H1 (cell line): ENCODE data around the gene KLHL14. TPM values are rescaled to one million over a fixed set of nuclear protein-coding genes. Genes with fewer than 3 reads are reported as not detected.

Source experiments
- CTCF ChIA-PET: fragments of 300-600 bp; sonication (Branson Sonifier 250); formaldehyde crosslinking; loops from one replicate; lab custom pipeline; 2021; ENCODE audit not compliant: partially characterized antibody; lab: Charles Lee
- POLR2A ChIA-PET: fragments of 300-600 bp; sonication (Branson Sonifier 250); formaldehyde crosslinking; loops from one replicate; lab custom pipeline; 2021; ENCODE audit warnings: inconsistent platforms; ENCODE audit not compliant: partially characterized antibody; lab: Charles Lee
- DNase-seq, 2 experiments: peaks; one replicate each; pipeline versions ENCODE4 v3.0.0 to v3.0.0-alpha.2; 2010 to 2022; ENCODE audit warnings: low spot score in 2 of 2, low read depth in 1 of 2, mixed read lengths in 1 of 2
- FAIRE-seq: peaks from 2 replicates; lab custom pipeline; 2011; peaks lifted over from hg19 to GRCh38; lab: Jason Lieb, UNC
- H2AFZ ChIP-seq: 2 replicates; pipeline ENCODE4 v1.8.1; 2012; ENCODE audit warnings: low read length, inconsistent platforms
- H2AK5ac ChIP-seq: 2 replicates; pipeline ENCODE4 v1.6.1; 2013; ENCODE audit warnings: low read depth, low read length
- H2BK120ac ChIP-seq: replicated peaks from 2 replicates; pipeline ENCODE3; 2013; ENCODE audit warnings: low read depth, low read length, inconsistent platforms
- H2BK12ac ChIP-seq: 2 replicates; pipeline ENCODE4 v1.6.1; 2013; ENCODE audit warnings: low read depth, low read length
- H2BK15ac ChIP-seq: 2 replicates; pipeline ENCODE4 v1.6.1; 2013; ENCODE audit warnings: low read length
- H2BK20ac ChIP-seq: 2 replicates; pipeline ENCODE4 v1.6.1; 2013; ENCODE audit warnings: low read length
- H2BK5ac ChIP-seq: 2 replicates; pipeline ENCODE4 v1.6.1; 2013; ENCODE audit warnings: low read depth, low read length
- H3K14ac ChIP-seq: 2 replicates; pipeline ENCODE4 v1.6.1; 2013; ENCODE audit warnings: inconsistent platforms; ENCODE audit not compliant: insufficient read length
- H3K18ac ChIP-seq: 2 replicates; pipeline ENCODE4 v1.6.1; 2013; ENCODE audit warnings: low read length; ENCODE audit errors: extremely low read depth
- H3K23ac ChIP-seq: 2 replicates; pipeline ENCODE4 v1.6.1; 2013; ENCODE audit warnings: inconsistent platforms; ENCODE audit not compliant: insufficient read length
- H3K23me2 ChIP-seq: 2 replicates; pipeline ENCODE4 v1.6.1; 2013; ENCODE audit warnings: low read depth, low read length
- H3K27ac ChIP-seq: 2 replicates; pipeline ENCODE4 v1.6.1; 2011; ENCODE audit warnings: low read depth, low read length, inconsistent platforms
- H3K27me3 ChIP-seq, 4 experiments: replicated peaks in 1 of 4; 1 replicate in 1 of 4; 2 replicates in 3 of 4; pipeline versions ENCODE4 v1.6.1 to v1.8.1; 2011 to 2013; ENCODE audit warnings: low read length in 3 of 4, mild to moderate bottlenecking in 3 of 4, inconsistent platforms in 2 of 4, mixed read lengths in 2 of 4, moderate library complexity in 1 of 4; ENCODE audit not compliant: control insufficient read depth in 3 of 4, insufficient read depth in 3 of 4; ENCODE audit errors: extremely low read depth in 1 of 4
- H3K36me3 ChIP-seq, 4 experiments: 2 replicates each; pipeline versions ENCODE4 v1.6.1 to v1.8.1; 2011 to 2013; ENCODE audit warnings: mild to moderate bottlenecking in 4 of 4, low read length in 3 of 4, moderate library complexity in 2 of 4, control low read depth in 1 of 4, inconsistent platforms in 1 of 4; ENCODE audit not compliant: insufficient read depth in 4 of 4, control insufficient read depth in 2 of 4
- H3K4ac ChIP-seq: replicated peaks from 2 replicates; pipeline ENCODE3; 2013; ENCODE audit warnings: low read length, low read depth, mixed read lengths, inconsistent platforms; ENCODE audit not compliant: insufficient read length
- H3K4me1 ChIP-seq, 4 experiments: replicated peaks in 1 of 4; 1 replicate in 1 of 4; 2 replicates in 3 of 4; pipeline versions ENCODE4 v1.6.1 to v1.8.1; 2011 to 2013; ENCODE audit warnings: low read length in 3 of 4, inconsistent platforms in 2 of 4, mixed read lengths in 1 of 4; ENCODE audit not compliant: insufficient read depth in 4 of 4, control insufficient read depth in 3 of 4
- H3K4me2 ChIP-seq, 2 experiments: 2 replicates each; pipeline versions ENCODE4 v1.6.1 to v1.8.1; 2011 to 2013; ENCODE audit warnings: low read depth in 2 of 2, low read length in 2 of 2, control low read depth in 1 of 2, inconsistent platforms in 1 of 2, mild to moderate bottlenecking in 1 of 2; ENCODE audit not compliant: insufficient read depth in 1 of 2
- H3K4me3 ChIP-seq, 4 experiments: fragments of 200-600, 300-600 bp in 1 of 4; sonication (generic), shearing (Covaris generic), sonication (Bioruptor Twin) in 1 of 4; 2 replicates each; pipeline versions ENCODE4 v1.5.1 to v1.8.1; 2011 to 2016; ENCODE audit warnings: low read length in 4 of 4, low read depth in 3 of 4, control low read depth in 2 of 4, inconsistent platforms in 2 of 4, mild to moderate bottlenecking in 2 of 4, mixed read lengths in 1 of 4, moderate library complexity in 1 of 4; ENCODE audit not compliant: insufficient read depth in 2 of 4; ENCODE audit errors: extremely low read depth in 1 of 4
- H3K56ac ChIP-seq: replicated peaks from 2 replicates; pipeline ENCODE3; 2013; ENCODE audit warnings: low read depth, mild to moderate bottlenecking, mixed read lengths, low read length, inconsistent platforms; ENCODE audit not compliant: insufficient read length
- H3K79me1 ChIP-seq: 2 replicates; pipeline ENCODE4 v1.6.1; 2013; ENCODE audit warnings: low read depth, low read length, control low read depth
- H3K79me2 ChIP-seq, 2 experiments: 2 replicates each; pipeline versions ENCODE4 v1.6.1 to v1.8.1; 2012 to 2013; ENCODE audit warnings: low read length in 2 of 2, mild to moderate bottlenecking in 2 of 2, inconsistent platforms in 1 of 2; ENCODE audit not compliant: insufficient read depth in 2 of 2, control insufficient read depth in 1 of 2
- H3K9ac ChIP-seq, 4 experiments: replicated peaks in 1 of 4; 1 replicate in 1 of 4; 2 replicates in 3 of 4; pipeline versions ENCODE4 v1.6.1 to v1.8.1; 2011 to 2013; ENCODE audit warnings: low read depth in 3 of 4, low read length in 3 of 4, control low read depth in 2 of 4, mild to moderate bottlenecking in 2 of 4, moderate library complexity in 2 of 4, inconsistent platforms in 1 of 4; ENCODE audit errors: extremely low read depth in 1 of 4
- H3K9me3 ChIP-seq, 2 experiments: 2 replicates each; pipeline versions ENCODE4 v1.6.1 to v1.8.1; 2012 to 2013; ENCODE audit warnings: mild to moderate bottlenecking in 2 of 2, moderate library complexity in 2 of 2, control low read depth in 1 of 2, inconsistent platforms in 1 of 2, low read depth in 1 of 2, low read length in 1 of 2, mixed read lengths in 1 of 2; ENCODE audit not compliant: insufficient read depth in 2 of 2
- H4K20me1 ChIP-seq, 2 experiments: replicated peaks in 1 of 2; 2 replicates each; pipeline versions ENCODE3 to v1.8.1; 2011 to 2013; ENCODE audit warnings: inconsistent platforms in 2 of 2, low read length in 2 of 2, mild to moderate bottlenecking in 1 of 2; ENCODE audit not compliant: insufficient read depth in 2 of 2, control insufficient read depth in 1 of 2
- H4K5ac ChIP-seq: 2 replicates; pipeline ENCODE4 v1.6.1; 2013; ENCODE audit warnings: low read length, low read depth, mixed read lengths, inconsistent platforms; ENCODE audit not compliant: insufficient read length
- H4K8ac ChIP-seq: 2 replicates; pipeline ENCODE4 v1.8.0; 2013; ENCODE audit warnings: mild to moderate bottlenecking, moderate library complexity, low read length, inconsistent platforms; ENCODE audit not compliant: insufficient read depth; ENCODE audit errors: extremely low read depth
- H4K91ac ChIP-seq: replicated peaks from 2 replicates; pipeline ENCODE3; 2013; ENCODE audit warnings: low read length, mixed read lengths, inconsistent platforms; ENCODE audit not compliant: insufficient read length
- ATF2 ChIP-seq: IDR thresholded peaks from 2 replicates; pipeline ENCODE4 v1.6.1; 2012; ENCODE audit warnings: low read length, inconsistent platforms
- BRCA1 ChIP-seq: IDR thresholded peaks from 2 replicates; pipeline ENCODE4 v1.6.1; 2012; ENCODE audit warnings: low read depth, low read length, improper control_type of control experiment
- CEBPB ChIP-seq: IDR thresholded peaks from 2 replicates; pipeline ENCODE4 v1.6.1; 2012; ENCODE audit warnings: low read depth, low read length
- E2F6 ChIP-seq: IDR thresholded peaks from 2 replicates; pipeline ENCODE4 v1.6.1; 2012; ENCODE audit warnings: inconsistent platforms
- JUND ChIP-seq: IDR thresholded peaks from 2 replicates; pipeline ENCODE4 v1.6.1; 2011; ENCODE audit warnings: mild to moderate bottlenecking, improper control_type of control experiment, low read length
- PHF8 ChIP-seq: fragments of 200-600 bp; sonication (generic); conservative IDR thresholded peaks from 2 replicates; pipeline ENCODE4 v1.7.1; 2012; ENCODE audit warnings: low read depth, mild to moderate bottlenecking, inconsistent platforms, low read length, moderate library complexity
- POLR2A ChIP-seq, 2 experiments: IDR thresholded peaks; 1 replicate in 1 of 2; 2 replicates in 1 of 2; pipeline ENCODE4 v1.6.1; 2011; ENCODE audit warnings: low read depth in 2 of 2, low read length in 2 of 2, mild to moderate bottlenecking in 2 of 2; ENCODE audit errors: control extremely low read depth in 1 of 2
- POU5F1 ChIP-seq: IDR thresholded peaks from 2 replicates; pipeline ENCODE4 v1.6.1; 2011; ENCODE audit warnings: low read depth, mild to moderate bottlenecking, low read length, moderate library complexity
- RBBP5 ChIP-seq: IDR thresholded peaks from 2 replicates; pipeline ENCODE4 v1.7.1; 2012; ENCODE audit warnings: low read depth, mild to moderate bottlenecking, inconsistent platforms, low read length, moderate library complexity, borderline replicate concordance
- RFX5 ChIP-seq: IDR thresholded peaks from 2 replicates; pipeline ENCODE4 v1.6.1; 2011; ENCODE audit warnings: low read depth, low read length, improper control_type of control experiment, borderline replicate concordance
- RXRA ChIP-seq: IDR thresholded peaks from 2 replicates; pipeline ENCODE4 v1.6.1; 2011; ENCODE audit warnings: low read depth, mild to moderate bottlenecking, low read length, moderate library complexity; ENCODE audit not compliant: insufficient read depth
- TBP ChIP-seq: IDR thresholded peaks from 2 replicates; pipeline ENCODE4 v1.6.1; 2011; ENCODE audit warnings: low read depth, low read length, improper control_type of control experiment
- TCF12 ChIP-seq: IDR thresholded peaks from 2 replicates; pipeline ENCODE4 v1.6.1; 2011; ENCODE audit warnings: low read depth, mild to moderate bottlenecking, low read length
- TEAD4 ChIP-seq: IDR thresholded peaks from 2 replicates; pipeline ENCODE4 v1.6.1; 2012; ENCODE audit warnings: low read depth, low read length, inconsistent platforms, mixed read lengths
- YY1 ChIP-seq: IDR thresholded peaks from 2 replicates; pipeline ENCODE4 v1.6.1; 2011; ENCODE audit warnings: low read depth, mild to moderate bottlenecking, low read length
- polyA plus RNA-seq, 7 experiments: library from polyadenylated mRNA; depleted of rRNA in 3 of 7; stranded (reverse) in 5 of 7; unstranded in 2 of 7; fragments of >200 nt in 5 of 7; fragments of 200-250 nt in 2 of 7; gene quantifications; 1 replicate in 5 of 7; 2 replicates in 1 of 7; 4 replicates in 1 of 7; pipeline versions ENCODE4 v1.2.1 to v1.2.3, GENCODE V29; 2011 to 2013; ENCODE audit warnings: missing spikeins in 2 of 7, mixed read lengths in 2 of 7
- total RNA-seq: library from RNA; stranded (reverse); fragmentation: NEBNext Ultra II Directional; extraction: Animal tissue kit (Norgen Biotek cat#: 25700); gene quantifications from 2 replicates; pipeline ENCODE4 v1.2.1, GENCODE V29; 2021

Gene KLHL14
- total and polyA plus RNA-seq, 2 of the 8 experiments (the other 6 are each of a cell fraction or from before 2014, with no cell fraction given), result 1.1 to 1.2 TPM

GRCh38 chr18:32623563-32623962 lies 149.3 kb downstream of the KLHL14 start:
- Histone ChIP-seq H3K4me1 (no peaks in the 10 kb centered on the region), H3K23me2 (no peaks in the 10 kb centered on the region), H2AFZ (no peak overlapping the region), H2BK15ac (no peak overlapping the region), H3K79me2 (no peaks in the 10 kb centered on the region), H4K8ac (no peak overlapping the region), H3K56ac (no peak overlapping the region), H3K14ac (no peak overlapping the region), H3K4me3 (no peak overlapping the region), H2BK120ac (no peak overlapping the region), H2BK20ac (no peak overlapping the region), H3K9me3 (no peaks in the 10 kb centered on the region), H2AK5ac (no peak overlapping the region), H2BK12ac (no peak overlapping the region), H4K20me1 (no peaks in the 10 kb centered on the region), H3K4ac (no peak overlapping the region), H4K91ac (no peak overlapping the region), H4K5ac (no peak overlapping the region), H3K18ac (no peak overlapping the region), H3K23ac (no peak overlapping the region), H3K27me3 (peaks cover 0 to 1% (median 0%) of the 10 kb centered on the region in 4 experiments; a peak in 1 of 7 replicates), H3K27ac (no peak overlapping the region), H3K4me2 (no peak overlapping the region), H2BK5ac (no peak overlapping the region), H3K9ac (no peak overlapping the region), H3K79me1 (no peaks in the 10 kb centered on the region), H3K36me3 (no peaks in the 10 kb centered on the region)
- POLR2A ChIA-PET, result no interaction called here
- DNase-seq (no peak), FAIRE-seq (no peak)
- CTCF ChIA-PET, result interaction anchor here (1.4 kb wide), 1 partner anchor 47 kb away, joined by 3 read pairs; no protein-coding TSS in a partner anchor
- TF ChIP-seq CEBPB (no peak), TCF12 (no peak), YY1 (no peak), TEAD4 (no peak), PHF8 (no peak), RBBP5 (no peak), ATF2 (no peak), POLR2A (IDR thresholded peaks at IDR 0.05; ENCODE audit: control extremely low read depth in 1 of 2, low read depth in 2 of 2, low read length in 2 of 2) (no peak), RFX5 (no peak), TBP (no peak), RXRA (no peak), POU5F1 (no peak), E2F6 (no peak), BRCA1 (no peak), JUND (no peak)
